ENCODE measurements around the gene SLC6A13. TPM values are rescaled to one million over a fixed set of nuclear protein-coding genes. Genes with fewer than 3 reads are reported as not detected.

SLC6A13 gene
- total and polyA plus RNA-seq, 2 donors (not counting 3 experiments of a cell fraction or from before 2014, with no cell fraction given), result 0.14 TPM; not detected in 1

DNA sequence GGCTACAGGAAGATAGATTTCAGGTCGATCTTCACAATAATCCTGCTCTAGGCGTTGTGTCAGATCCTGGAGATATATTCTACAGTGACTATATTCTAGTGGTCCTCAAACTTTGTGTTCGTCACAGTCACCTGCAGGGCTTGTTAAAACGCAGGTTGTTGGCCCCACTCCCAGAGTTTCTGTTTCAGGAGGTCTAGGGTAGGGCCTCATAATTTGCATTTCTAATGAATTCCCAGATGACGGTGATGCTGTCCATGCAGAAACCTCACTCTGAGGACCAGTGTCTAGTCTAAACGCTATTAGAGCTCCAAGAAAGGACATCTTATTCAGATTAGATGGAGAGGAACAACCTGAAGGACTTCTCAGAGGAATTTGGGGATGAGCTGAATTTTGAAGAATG, 13.2 kb upstream of the SLC6A13 start:
- H3K4me1 ChIP-seq (ENCODE audit: control insufficient read depth, extremely low read depth, insufficient read depth, low read length), result no peaks in the 10 kb centered on the region
- peaks cover 4% of the 10 kb centered on the region for H4K20me1 ChIP-seq (replicated peaks; ENCODE audit: control insufficient read depth, extremely low read depth, insufficient read depth, low read length)
- TF ChIP-seq, protein P1, sequence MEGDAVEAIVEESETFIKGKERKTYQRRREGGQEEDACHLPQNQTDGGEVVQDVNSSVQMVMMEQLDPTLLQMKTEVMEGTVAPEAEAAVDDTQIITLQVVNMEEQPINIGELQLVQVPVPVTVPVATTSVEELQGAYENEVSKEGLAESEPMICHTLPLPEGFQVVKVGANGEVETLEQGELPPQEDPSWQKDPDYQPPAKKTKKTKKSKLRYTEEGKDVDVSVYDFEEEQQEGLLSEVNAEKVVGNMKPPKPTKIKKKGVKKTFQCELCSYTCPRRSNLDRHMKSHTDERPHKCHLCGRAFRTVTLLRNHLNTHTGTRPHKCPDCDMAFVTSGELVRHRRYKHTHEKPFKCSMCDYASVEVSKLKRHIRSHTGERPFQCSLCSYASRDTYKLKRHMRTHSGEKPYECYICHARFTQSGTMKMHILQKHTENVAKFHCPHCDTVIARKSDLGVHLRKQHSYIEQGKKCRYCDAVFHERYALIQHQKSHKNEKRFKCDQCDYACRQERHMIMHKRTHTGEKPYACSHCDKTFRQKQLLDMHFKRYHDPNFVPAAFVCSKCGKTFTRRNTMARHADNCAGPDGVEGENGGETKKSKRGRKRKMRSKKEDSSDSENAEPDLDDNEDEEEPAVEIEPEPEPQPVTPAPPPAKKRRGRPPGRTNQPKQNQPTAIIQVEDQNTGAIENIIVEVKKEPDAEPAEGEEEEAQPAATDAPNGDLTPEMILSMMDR (IDR thresholded peaks at IDR 0.05; ENCODE audit: extremely low read depth in 1 of 2, insufficient read depth in 1 of 2, low read depth in 1 of 2, low read length in 2 of 2), result no peak
- no peak for TF ChIP-seq POLR2A (IDR thresholded peaks at IDR 0.05; ENCODE audit: low read depth, low read length)
- TF ChIP-seq, protein P2, sequence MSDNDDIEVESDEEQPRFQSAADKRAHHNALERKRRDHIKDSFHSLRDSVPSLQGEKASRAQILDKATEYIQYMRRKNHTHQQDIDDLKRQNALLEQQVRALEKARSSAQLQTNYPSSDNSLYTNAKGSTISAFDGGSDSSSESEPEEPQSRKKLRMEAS (IDR thresholded peaks at IDR 0.05; ENCODE audit: insufficient read depth, insufficient read length), result no peak
- no peak for TF ChIP-seq FOS (IDR thresholded peaks at IDR 0.05; ENCODE audit: borderline replicate concordance, insufficient read depth, low read length)
- no peak for TF ChIP-seq GATA2 (IDR thresholded peaks at IDR 0.05; ENCODE audit: insufficient read depth, insufficient read length, low read depth, low read length)
- no peak for TF ChIP-seq EZH2 (IDR thresholded peaks at IDR 0.05; ENCODE audit: borderline replicate concordance, low read depth, low read length, severe bottlenecking)
- TF ChIP-seq JUN (IDR thresholded peaks at IDR 0.05; ENCODE audit: borderline replicate concordance, insufficient read depth, insufficient read length, low read depth), result no peak
- TF ChIP-seq MYC (IDR thresholded peaks at IDR 0.05; ENCODE audit: low read depth, low read length), result no peak
- TF ChIP-seq POLR2AphosphoS5 (IDR thresholded peaks at IDR 0.05; ENCODE audit: insufficient read depth, low read depth, low read length), result no peak
- no peaks in the 10 kb centered on the region for H3K27me3 ChIP-seq (ENCODE audit: control insufficient read depth in 2 of 2, insufficient read depth in 2 of 2, low read length in 2 of 2)
- H3K79me2 ChIP-seq (ENCODE audit: control insufficient read depth, insufficient read depth, low read length), result no peaks in the 10 kb centered on the region
- no peak overlapping the region for H3K27ac ChIP-seq (ENCODE audit: insufficient read depth, low read depth, low read length)
- TSS peak; percentile 2 for BruUV-seq (replicated peaks)
- no peak overlapping the region for H3K9ac ChIP-seq (replicated peaks; ENCODE audit: extremely low read depth, insufficient read depth, low read length)
- CTCF ChIA-PET, result interaction anchor here (1.2 kb wide), 1 partner anchor 8 kb away, joined by 3 read pairs; no protein-coding TSS in a partner anchor
- no peak for DNase-seq (ENCODE audit: low read depth, low spot score)
- POLR2A ChIA-PET, result no interaction called here
- FAIRE-seq, result no peak
- no peak overlapping the region for H3K4me2 ChIP-seq (ENCODE audit: insufficient read depth, low read length)
- intact Hi-C loops (cut with micrococcal nuclease) (no loop called here), dilution Hi-C loops (cut with MboI; ENCODE audit: extremely low pct_ligation_motif_present, low sequenced_read_pairs) (no loop called here)
- H2AFZ ChIP-seq (ENCODE audit: low read depth, low read length), result no peak overlapping the region
- no peak overlapping the region for H3K4me3 ChIP-seq (replicated peaks in 1 of 3; ENCODE audit: insufficient read depth in 1 of 3, low read depth in 1 of 3, low read length in 3 of 3)
- H3K9me1 ChIP-seq (replicated peaks; ENCODE audit: control insufficient read depth, extremely low read depth, insufficient read depth, low read length), result no peaks in the 10 kb centered on the region
- no peaks in the 10 kb centered on the region for H3K9me3 ChIP-seq (replicated peaks; ENCODE audit: control insufficient read depth, insufficient read depth, low read length)
- peaks cover 0 to 3% of the 10 kb centered on the region in 2 experiments for H3K36me3 ChIP-seq (ENCODE audit: control insufficient read depth in 2 of 2, extremely low read depth in 1 of 2, insufficient read depth in 2 of 2, low read length in 2 of 2)

Data from endothelial cell of umbilical vein (primary cell).